ENCODE data around the gene NFKBIA.

- no peak for TF ChIP-seq CTCF (IDR thresholded peaks at IDR 0.05)
- TF ChIP-seq POLR2A (IDR thresholded peaks at IDR 0.05), result no peak
These were observed 15.7 kb upstream of the NFKBIA start for GRCh38 chr14:35420036-35420811.

All from uterus (tissue), 2 donors.